Esophagus squamous epithelium (tissue), 4 donors: ENCODE results near the gene CCDC30.
"Not testable (repeated sequence)": the region's sequence is repeated elsewhere in the genome, so short reads cannot be mapped to it uniquely, and the experiment has no call there.

Experiments
- POLR2A ChIP-seq, 4 donors: fragments of 450-650 bp; IDR thresholded peaks; one replicate each; pipeline ENCODE4 v1.6.1; 2017; ENCODE audit warnings: antibody characterized with exemption in 4 of 4, mild to moderate bottlenecking in 4 of 4, moderate library complexity in 3 of 4
- TF ChIP-seq, protein P1 (sequence below), 6 experiments: fragments of 450-650 bp in 4 of 6; fragments of 200-600 bp in 2 of 6; sonication (generic) in 2 of 6; IDR thresholded peaks; one replicate each; pipeline ENCODE4 v1.5.1; 2016 to 2019; ENCODE audit warnings: antibody characterized with exemption in 6 of 6, mild to moderate bottlenecking in 4 of 6, moderate library complexity in 4 of 6

- TF ChIP-seq, protein P1, sequence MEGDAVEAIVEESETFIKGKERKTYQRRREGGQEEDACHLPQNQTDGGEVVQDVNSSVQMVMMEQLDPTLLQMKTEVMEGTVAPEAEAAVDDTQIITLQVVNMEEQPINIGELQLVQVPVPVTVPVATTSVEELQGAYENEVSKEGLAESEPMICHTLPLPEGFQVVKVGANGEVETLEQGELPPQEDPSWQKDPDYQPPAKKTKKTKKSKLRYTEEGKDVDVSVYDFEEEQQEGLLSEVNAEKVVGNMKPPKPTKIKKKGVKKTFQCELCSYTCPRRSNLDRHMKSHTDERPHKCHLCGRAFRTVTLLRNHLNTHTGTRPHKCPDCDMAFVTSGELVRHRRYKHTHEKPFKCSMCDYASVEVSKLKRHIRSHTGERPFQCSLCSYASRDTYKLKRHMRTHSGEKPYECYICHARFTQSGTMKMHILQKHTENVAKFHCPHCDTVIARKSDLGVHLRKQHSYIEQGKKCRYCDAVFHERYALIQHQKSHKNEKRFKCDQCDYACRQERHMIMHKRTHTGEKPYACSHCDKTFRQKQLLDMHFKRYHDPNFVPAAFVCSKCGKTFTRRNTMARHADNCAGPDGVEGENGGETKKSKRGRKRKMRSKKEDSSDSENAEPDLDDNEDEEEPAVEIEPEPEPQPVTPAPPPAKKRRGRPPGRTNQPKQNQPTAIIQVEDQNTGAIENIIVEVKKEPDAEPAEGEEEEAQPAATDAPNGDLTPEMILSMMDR (IDR thresholded peaks at IDR 0.05): peak in 4 of 6 experiments; percentile 9 to 47 (median 30)
- not testable (repeated sequence) for TF ChIP-seq POLR2A (IDR thresholded peaks at IDR 0.05)
Observed at GRCh38 chr1:42511581-42512155, 48.6 kb downstream of the CCDC30 start.
